Measurements from ENCODE around the gene GPR68. TPM values are rescaled to one million over a fixed set of nuclear protein-coding genes. Genes with fewer than 3 reads are reported as not detected.
"Not testable (repeated sequence)": the region's sequence is repeated elsewhere in the genome, so short reads cannot be mapped to it uniquely, and the experiment has no call there.

GPR68 gene
- total RNA-seq, 2 experiments from 2014 or later = 1.2 to 1.3 TPM

- Mint-ChIP-seq H3K4me3 (no peak overlapping the region), H3K36me3 (ENCODE audit: low read depth) (peaks cover 22% of the 10 kb centered on the region), H3K9me3 (peaks cover 9% of the 10 kb centered on the region), H3K27ac (no peak overlapping the region), H3K4me1 (ENCODE audit: low read depth) (peaks cover 58% of the 10 kb centered on the region), H3K27me3 (ENCODE audit: low read depth) (no peaks in the 10 kb centered on the region)
- DNase-seq = no peak
- CTCF ChIA-PET = interaction anchor here (0.6 kb wide), 1 partner anchor 8 kb away, joined by 3 read pairs; no protein-coding TSS in a partner anchor
- intact Hi-C loops (cut with micrococcal nuclease) = no loop called here
Measured at GRCh38 chr14:91233936-91234790, 10.3 kb downstream of the GPR68 start.

- H3K9me3 Mint-ChIP-seq = peaks cover 9% of the 10 kb centered on the region
- no peak overlapping the region for H3K27ac Mint-ChIP-seq
- CTCF ChIA-PET = no interaction called here
- peaks cover 56% of the 10 kb centered on the region for H3K4me1 Mint-ChIP-seq (ENCODE audit: low read depth)
- intact Hi-C loops (cut with micrococcal nuclease) = no loop called here
- no peak overlapping the region for H3K4me3 Mint-ChIP-seq
- no peaks in the 10 kb centered on the region for H3K27me3 Mint-ChIP-seq (ENCODE audit: low read depth)
- peaks cover 22% of the 10 kb centered on the region for H3K36me3 Mint-ChIP-seq (ENCODE audit: low read depth)
- no peak for DNase-seq
Measured at GRCh38 chr14:91232603-91233002, 11.9 kb downstream of the GPR68 start.

GRCh38 chr14:91232052-91232451 lies 12.5 kb downstream of the GPR68 start:
- Mint-ChIP-seq H3K36me3 (ENCODE audit: low read depth) (peaks cover 22% of the 10 kb centered on the region), H3K27me3 (ENCODE audit: low read depth) (no peaks in the 10 kb centered on the region), H3K4me1 (ENCODE audit: low read depth) (peaks cover 58% of the 10 kb centered on the region), H3K9me3 (peaks cover 9% of the 10 kb centered on the region), H3K27ac (no peak overlapping the region), H3K4me3 (no peak overlapping the region)
- CTCF ChIA-PET = no interaction called here
- DNase-seq = no peak
- intact Hi-C loops (cut with micrococcal nuclease) = no loop called here

- peaks cover 9% of the 10 kb centered on the region for H3K9me3 Mint-ChIP-seq
- H3K36me3 Mint-ChIP-seq (ENCODE audit: low read depth) = peaks cover 22% of the 10 kb centered on the region
- intact Hi-C loops (cut with micrococcal nuclease) = no loop called here
- H3K4me3 Mint-ChIP-seq = no peak overlapping the region
- no peaks in the 10 kb centered on the region for H3K27me3 Mint-ChIP-seq (ENCODE audit: low read depth)
- no peak for DNase-seq
- peaks cover 64% of the 10 kb centered on the region for H3K4me1 Mint-ChIP-seq (ENCODE audit: low read depth)
- CTCF ChIA-PET = no interaction called here
- H3K27ac Mint-ChIP-seq = peak overlapping the region; percentile 99
Measured at GRCh38 chr14:91231446-91231845, 13.1 kb downstream of the GPR68 start.

GRCh38 chr14:91230397-91231035 lies 14.0 kb downstream of the GPR68 start:
- peaks cover 9% of the 10 kb centered on the region for H3K9me3 Mint-ChIP-seq
- peak overlapping the region; percentile 52 for H3K4me3 Mint-ChIP-seq
- intact Hi-C loops (cut with micrococcal nuclease) = loop anchor here (1.0 kb wide), 1 partner anchor 163 kb away; no protein-coding TSS in a partner anchor
- H3K36me3 Mint-ChIP-seq (ENCODE audit: low read depth) = peaks cover 29% of the 10 kb centered on the region
- H3K27me3 Mint-ChIP-seq (ENCODE audit: low read depth) = no peaks in the 10 kb centered on the region
- peak overlapping the region; percentile 99 for H3K27ac Mint-ChIP-seq
- peaks cover 73% of the 10 kb centered on the region for H3K4me1 Mint-ChIP-seq (ENCODE audit: low read depth)
- DNase-seq = peak; percentile 46
- CTCF ChIA-PET = interaction anchor here (4.6 kb wide), 1 partner anchor 12 kb away, joined by 81 read pairs; the partner anchor contains the start of gene GPR68

- Mint-ChIP-seq H3K27ac (peak overlapping the region; percentile 99), H3K27me3 (ENCODE audit: low read depth) (no peaks in the 10 kb centered on the region), H3K4me3 (peak overlapping the region; percentile 52), H3K36me3 (ENCODE audit: low read depth) (peaks cover 35% of the 10 kb centered on the region), H3K4me1 (ENCODE audit: low read depth) (peaks cover 78% of the 10 kb centered on the region), H3K9me3 (peaks cover 9% of the 10 kb centered on the region)
- DNase-seq = peak; percentile 86
- CTCF ChIA-PET = interaction anchor here (1.1 to 4.6 kb wide), 2 partner anchors 13 to 52 kb away, joined by 4 to 81 read pairs; partner anchors contain the start of gene GPR68
- intact Hi-C loops (cut with micrococcal nuclease) = loop anchor here (1.0 to 5.0 kb wide), 6 partner anchors 33 to 832 kb away; partner anchors contain the start of genes CALM1 and DGLUCY
Measured at GRCh38 chr14:91229743-91230200, 14.7 kb downstream of the GPR68 start.

GRCh38 chr14:91229005-91229382 lies 15.5 kb downstream of the GPR68 start:
- Mint-ChIP-seq H3K4me3 (peak overlapping the region; percentile 10), H3K4me1 (ENCODE audit: low read depth) (peaks cover 83% of the 10 kb centered on the region), H3K36me3 (ENCODE audit: low read depth) (peaks cover 39% of the 10 kb centered on the region), H3K27me3 (ENCODE audit: low read depth) (no peaks in the 10 kb centered on the region), H3K9me3 (peaks cover 9% of the 10 kb centered on the region), H3K27ac (peak overlapping the region; percentile 99)
- no peak for DNase-seq
- intact Hi-C loops (cut with micrococcal nuclease) = loop anchor here (2.0 to 5.0 kb wide), 5 partner anchors 33 to 832 kb away; partner anchors contain the start of genes CALM1 and DGLUCY
- CTCF ChIA-PET = interaction anchor here (0.6 to 4.6 kb wide), 5 partner anchors 14 to 55 kb away, joined by 3 to 81 read pairs (median 4); partner anchors contain the start of gene GPR68

GRCh38 chr14:91228112-91229004 lies 16.1 kb downstream of the GPR68 start:
- peaks cover 45% of the 10 kb centered on the region for H3K36me3 Mint-ChIP-seq (ENCODE audit: low read depth)
- CTCF ChIA-PET = interaction anchor here (0.6 to 4.6 kb wide), 9 partner anchors 14 to 592 kb away, joined by 3 to 81 read pairs (median 4); partner anchors contain the start of gene GPR68
- peak overlapping the region; percentile 99 for H3K27ac Mint-ChIP-seq
- peak; percentile 97 for DNase-seq
- peaks cover 89% of the 10 kb centered on the region for H3K4me1 Mint-ChIP-seq (ENCODE audit: low read depth)
- intact Hi-C loops (cut with micrococcal nuclease) = loop anchor here (1.0 to 5.0 kb wide), 15 partner anchors 15 to 845 kb away; partner anchors contain the start of genes CALM1, DGLUCY and RPS6KA5
- H3K4me3 Mint-ChIP-seq = peak overlapping the region; percentile 58
- H3K9me3 Mint-ChIP-seq = peaks cover 14% of the 10 kb centered on the region
- H3K27me3 Mint-ChIP-seq (ENCODE audit: low read depth) = no peaks in the 10 kb centered on the region

GRCh38 chr14:91227183-91227628 lies 17.3 kb downstream of the GPR68 start:
- Mint-ChIP-seq H3K9me3 (peaks cover 22% of the 10 kb centered on the region), H3K27me3 (ENCODE audit: low read depth) (no peaks in the 10 kb centered on the region), H3K36me3 (ENCODE audit: low read depth) (peaks cover 49% of the 10 kb centered on the region), H3K27ac (peak overlapping the region; percentile 99), H3K4me3 (no peak overlapping the region), H3K4me1 (ENCODE audit: low read depth) (peaks cover 94% of the 10 kb centered on the region)
- DNase-seq = peak; percentile 62
- intact Hi-C loops (cut with micrococcal nuclease) = loop anchor here (5.0 kb wide), 3 partner anchors 35 to 830 kb away; partner anchors contain the start of gene CALM1
- CTCF ChIA-PET = interaction anchor here (0.7 to 4.6 kb wide), 8 partner anchors 15 to 62 kb away, joined by 3 to 81 read pairs (median 4); partner anchors contain the start of gene GPR68

GRCh38 chr14:91226360-91226759 lies 18.1 kb downstream of the GPR68 start:
- not testable (repeated sequence) for DNase-seq; H3K4me3 Mint-ChIP-seq; H3K27me3 Mint-ChIP-seq (ENCODE audit: low read depth)
- Mint-ChIP-seq H3K27ac (peak overlapping the region; percentile 99), H3K9me3 (peaks cover 23% of the 10 kb centered on the region), H3K4me1 (ENCODE audit: low read depth) (peaks cover 92% of the 10 kb centered on the region), H3K36me3 (ENCODE audit: low read depth) (peaks cover 51% of the 10 kb centered on the region)
- CTCF ChIA-PET = interaction anchor here (0.7 to 4.6 kb wide), 6 partner anchors 16 to 62 kb away, joined by 3 to 81 read pairs (median 6); partner anchors contain the start of gene GPR68
- intact Hi-C loops (cut with micrococcal nuclease) = loop anchor here (5.0 kb wide), 3 partner anchors 36 to 829 kb away; partner anchors contain the start of gene CALM1

GRCh38 chr14:91225025-91225424 lies 19.5 kb downstream of the GPR68 start:
- Mint-ChIP-seq H3K27ac (no peak overlapping the region), H3K27me3 (ENCODE audit: low read depth) (no peaks in the 10 kb centered on the region), H3K9me3 (peaks cover 14% of the 10 kb centered on the region), H3K4me1 (ENCODE audit: low read depth) (peaks cover 89% of the 10 kb centered on the region), H3K36me3 (ENCODE audit: low read depth) (peaks cover 44% of the 10 kb centered on the region), H3K4me3 (no peak overlapping the region)
- CTCF ChIA-PET = no interaction called here
- intact Hi-C loops (cut with micrococcal nuclease) = loop anchor here (5.0 kb wide), 3 partner anchors 37 to 828 kb away; partner anchors contain the start of gene CALM1
- no peak for DNase-seq
